ENCODE results near the gene LILRB4.
"Not testable (repeated sequence)": the region's sequence is repeated elsewhere in the genome, so short reads cannot be mapped to it uniquely, and the experiment has no call there.

LILRB4 gene

DNA sequence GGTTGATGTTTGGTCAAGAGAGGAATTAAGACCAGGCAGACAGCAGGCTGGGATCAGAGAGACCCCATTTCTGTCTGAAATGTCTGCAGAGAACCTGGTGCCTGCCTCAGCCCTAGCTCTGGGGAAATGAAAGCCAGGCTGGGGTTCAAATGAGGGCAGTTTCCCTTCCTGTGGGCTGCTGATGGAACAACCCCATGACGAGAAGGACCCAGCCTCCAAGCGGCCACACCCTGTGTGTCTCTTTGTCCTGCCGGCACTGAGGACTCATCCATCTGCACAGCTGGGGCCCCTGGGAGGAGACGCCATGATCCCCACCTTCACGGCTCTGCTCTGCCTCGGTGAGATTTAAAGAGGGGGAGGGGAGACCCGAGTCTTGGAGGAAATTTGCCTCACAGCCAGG, at the start of gene LILRB4:
LILRB4 (plus strand) TSS at position 256 of the 400 bp plus-strand sequence; CDS start at position 305, 49 bp downstream.
- TF ChIP-seq, protein P1, sequence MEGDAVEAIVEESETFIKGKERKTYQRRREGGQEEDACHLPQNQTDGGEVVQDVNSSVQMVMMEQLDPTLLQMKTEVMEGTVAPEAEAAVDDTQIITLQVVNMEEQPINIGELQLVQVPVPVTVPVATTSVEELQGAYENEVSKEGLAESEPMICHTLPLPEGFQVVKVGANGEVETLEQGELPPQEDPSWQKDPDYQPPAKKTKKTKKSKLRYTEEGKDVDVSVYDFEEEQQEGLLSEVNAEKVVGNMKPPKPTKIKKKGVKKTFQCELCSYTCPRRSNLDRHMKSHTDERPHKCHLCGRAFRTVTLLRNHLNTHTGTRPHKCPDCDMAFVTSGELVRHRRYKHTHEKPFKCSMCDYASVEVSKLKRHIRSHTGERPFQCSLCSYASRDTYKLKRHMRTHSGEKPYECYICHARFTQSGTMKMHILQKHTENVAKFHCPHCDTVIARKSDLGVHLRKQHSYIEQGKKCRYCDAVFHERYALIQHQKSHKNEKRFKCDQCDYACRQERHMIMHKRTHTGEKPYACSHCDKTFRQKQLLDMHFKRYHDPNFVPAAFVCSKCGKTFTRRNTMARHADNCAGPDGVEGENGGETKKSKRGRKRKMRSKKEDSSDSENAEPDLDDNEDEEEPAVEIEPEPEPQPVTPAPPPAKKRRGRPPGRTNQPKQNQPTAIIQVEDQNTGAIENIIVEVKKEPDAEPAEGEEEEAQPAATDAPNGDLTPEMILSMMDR (IDR thresholded peaks at IDR 0.05; ENCODE audit: borderline replicate concordance, control extremely low read depth, extremely low read depth, insufficient read depth, missing control alignments), result no peak
- in situ Hi-C loops (cut with MboI; ENCODE audit: low sequenced_read_pairs, unreplicated experiment), result loop anchor here (25.0 kb wide), 1 partner anchor 175 kb away; no protein-coding TSS in a partner anchor

DNA sequence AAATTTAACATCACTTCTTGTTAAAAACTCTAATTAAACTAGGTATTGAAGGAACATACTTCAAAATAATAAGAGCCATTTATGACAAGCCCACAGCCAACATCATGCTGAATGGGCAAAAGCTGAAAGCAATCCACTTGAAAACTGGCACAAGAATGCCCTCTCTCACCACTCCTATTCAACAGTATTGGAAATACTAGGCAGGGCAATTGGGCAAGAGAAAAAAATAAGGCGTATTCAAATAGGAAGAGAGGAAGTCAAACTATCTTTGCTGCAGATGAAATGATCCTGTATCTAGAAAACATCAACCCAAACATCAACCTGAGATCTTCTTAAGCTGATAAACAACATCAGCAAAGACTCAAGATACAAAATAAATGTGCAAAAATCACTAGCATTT, 48.1 kb upstream of the LILRB4 start:
- TF ChIP-seq, protein P1 (IDR thresholded peaks at IDR 0.05; ENCODE audit: borderline replicate concordance, control extremely low read depth, extremely low read depth, insufficient read depth, missing control alignments), result no peak
- DNase-seq (ENCODE audit: low spot score), result no peak
- in situ Hi-C loops (cut with MboI; ENCODE audit: low sequenced_read_pairs, unreplicated experiment), result no loop called here

More for the DNA sequence above, at the start of gene LILRB4:
- DNase-seq (ENCODE audit: low spot score), result peak; percentile 73

DNA sequence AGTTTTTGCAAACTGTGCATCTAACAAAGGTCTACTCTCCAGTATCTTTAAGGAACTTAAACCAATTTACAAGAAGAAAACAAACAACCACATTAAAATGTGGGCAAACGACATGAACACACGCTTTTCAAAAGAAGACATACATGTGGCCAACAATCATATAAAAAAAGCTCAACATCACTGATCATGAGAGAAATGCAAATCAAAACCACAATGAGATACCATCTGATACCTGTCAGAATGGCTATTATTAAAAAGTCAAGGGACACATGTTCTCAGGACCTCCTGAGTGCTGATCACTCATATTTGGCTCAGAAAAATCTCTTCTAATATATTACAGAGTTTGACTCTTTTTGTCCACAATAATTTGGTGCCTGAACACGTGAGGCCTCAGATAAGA, 46.7 kb upstream of the LILRB4 start:
- DNase-seq (ENCODE audit: low spot score), result no peak
- in situ Hi-C loops (cut with MboI; ENCODE audit: low sequenced_read_pairs, unreplicated experiment), result no loop called here
- TF ChIP-seq, protein P1 (IDR thresholded peaks at IDR 0.05; ENCODE audit: borderline replicate concordance, control extremely low read depth, extremely low read depth, insufficient read depth, missing control alignments), result no peak

DNA sequence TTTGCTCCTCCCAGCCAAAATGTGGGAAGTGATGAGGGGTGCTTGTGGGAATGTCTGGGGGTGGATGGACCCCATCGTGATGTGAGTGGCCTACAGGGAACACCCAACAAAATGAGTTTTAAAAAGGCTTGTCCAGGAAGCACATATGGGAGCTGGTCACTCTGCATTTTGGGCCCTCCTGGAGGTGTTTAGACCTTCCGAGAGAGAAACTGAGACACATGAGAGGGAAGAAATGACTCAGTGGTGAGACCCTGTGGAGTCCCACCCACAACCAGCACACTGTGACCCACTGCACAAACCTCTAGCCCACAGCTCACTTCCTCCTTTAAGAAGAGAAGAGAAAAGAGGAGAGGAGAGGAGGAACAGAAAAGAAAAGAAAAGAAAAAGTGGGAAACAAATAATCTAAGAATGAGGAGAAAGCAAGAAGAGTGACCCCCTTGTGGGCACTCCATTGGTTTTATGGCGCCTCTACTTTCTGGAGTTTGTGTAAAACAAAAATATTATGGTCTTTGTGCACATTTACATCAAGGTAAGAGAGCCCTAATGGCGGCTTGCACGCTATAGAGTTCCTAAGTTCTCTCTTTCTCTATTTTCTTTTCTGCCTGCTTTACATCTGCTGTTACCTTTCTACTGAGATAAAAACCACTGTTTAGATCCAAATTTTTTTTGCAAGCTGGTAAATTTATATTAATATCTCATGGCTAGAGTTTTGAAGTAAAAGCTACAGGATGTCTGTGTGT, 45.8 kb upstream of the LILRB4 start:
- DNase-seq (ENCODE audit: low spot score), result peak; percentile 54
- in situ Hi-C loops (cut with MboI; ENCODE audit: low sequenced_read_pairs, unreplicated experiment), result no loop called here
- TF ChIP-seq, protein P1 (IDR thresholded peaks at IDR 0.05; ENCODE audit: borderline replicate concordance, control extremely low read depth, extremely low read depth, insufficient read depth, missing control alignments), result no peak

DNA sequence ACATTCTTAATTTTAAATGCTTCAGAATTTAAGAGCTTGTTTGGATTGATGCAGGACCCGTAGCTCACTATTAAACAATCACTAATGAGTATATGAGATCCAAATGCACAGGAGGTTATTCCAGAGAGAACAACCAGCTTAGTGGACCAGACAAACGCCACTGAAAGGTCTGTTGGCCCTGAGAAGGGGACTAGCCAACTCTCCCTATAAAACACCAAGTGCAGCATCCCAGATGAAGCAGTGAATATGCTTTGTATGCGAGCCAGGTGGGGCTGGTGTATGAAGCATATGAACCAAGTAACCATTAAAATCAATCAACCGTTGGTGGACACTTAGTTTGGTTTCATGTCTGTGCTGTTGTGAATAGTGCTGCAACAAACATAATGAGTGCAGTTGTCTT, 42.3 kb upstream of the LILRB4 start:
- in situ Hi-C loops (cut with MboI; ENCODE audit: low sequenced_read_pairs, unreplicated experiment), result no loop called here
- no peak for DNase-seq (ENCODE audit: low spot score)
- TF ChIP-seq, protein P1 (IDR thresholded peaks at IDR 0.05; ENCODE audit: borderline replicate concordance, control extremely low read depth, extremely low read depth, insufficient read depth, missing control alignments), result no peak

DNA sequence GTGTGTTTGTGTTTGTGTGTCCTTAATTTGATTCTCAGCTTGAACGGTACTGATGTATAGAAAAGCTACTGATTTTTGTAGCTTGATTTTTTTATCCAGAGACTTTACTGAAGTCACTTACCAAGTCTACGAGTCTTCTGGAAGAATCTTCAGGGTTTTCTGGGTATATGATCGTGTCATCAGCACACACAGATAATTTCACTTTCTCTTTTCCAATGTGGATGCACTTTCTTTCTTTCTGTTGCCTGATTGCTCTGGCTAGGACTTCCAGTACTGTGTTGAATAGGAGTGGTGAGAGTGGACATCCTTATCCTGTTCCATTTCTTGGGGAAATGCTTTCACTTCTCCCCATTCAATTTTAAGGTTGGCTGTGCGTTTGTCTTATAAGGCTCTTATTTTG, 40.4 kb upstream of the LILRB4 start:
- DNase-seq (ENCODE audit: low spot score), result no peak
- TF ChIP-seq, protein P1 (IDR thresholded peaks at IDR 0.05; ENCODE audit: borderline replicate concordance, control extremely low read depth, extremely low read depth, insufficient read depth, missing control alignments), result no peak
- in situ Hi-C loops (cut with MboI; ENCODE audit: low sequenced_read_pairs, unreplicated experiment), result no loop called here

DNA sequence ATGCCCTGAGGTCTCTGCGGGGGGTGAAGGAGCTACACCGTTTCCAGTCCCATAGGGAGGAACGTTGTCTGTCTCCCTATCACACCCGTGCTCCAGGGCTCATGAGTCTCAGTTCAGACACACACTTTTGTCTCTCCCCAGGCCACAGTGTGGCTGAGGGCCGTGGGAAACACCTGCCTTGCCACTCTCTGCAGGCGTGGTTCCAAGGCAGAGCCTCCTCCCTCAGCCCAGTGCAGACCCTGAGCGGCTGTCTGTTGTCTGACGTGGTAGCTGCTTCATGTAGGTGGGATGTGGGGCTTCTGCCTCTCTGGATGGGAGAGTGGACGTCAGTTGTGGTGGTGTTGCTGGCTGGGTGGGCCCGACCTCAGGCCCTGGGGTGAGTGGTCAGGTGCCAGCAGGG, 38.6 kb upstream of the LILRB4 start:
- DNase-seq (ENCODE audit: low spot score); in situ Hi-C loops (cut with MboI; ENCODE audit: low sequenced_read_pairs, unreplicated experiment): not testable (repeated sequence)

DNA sequence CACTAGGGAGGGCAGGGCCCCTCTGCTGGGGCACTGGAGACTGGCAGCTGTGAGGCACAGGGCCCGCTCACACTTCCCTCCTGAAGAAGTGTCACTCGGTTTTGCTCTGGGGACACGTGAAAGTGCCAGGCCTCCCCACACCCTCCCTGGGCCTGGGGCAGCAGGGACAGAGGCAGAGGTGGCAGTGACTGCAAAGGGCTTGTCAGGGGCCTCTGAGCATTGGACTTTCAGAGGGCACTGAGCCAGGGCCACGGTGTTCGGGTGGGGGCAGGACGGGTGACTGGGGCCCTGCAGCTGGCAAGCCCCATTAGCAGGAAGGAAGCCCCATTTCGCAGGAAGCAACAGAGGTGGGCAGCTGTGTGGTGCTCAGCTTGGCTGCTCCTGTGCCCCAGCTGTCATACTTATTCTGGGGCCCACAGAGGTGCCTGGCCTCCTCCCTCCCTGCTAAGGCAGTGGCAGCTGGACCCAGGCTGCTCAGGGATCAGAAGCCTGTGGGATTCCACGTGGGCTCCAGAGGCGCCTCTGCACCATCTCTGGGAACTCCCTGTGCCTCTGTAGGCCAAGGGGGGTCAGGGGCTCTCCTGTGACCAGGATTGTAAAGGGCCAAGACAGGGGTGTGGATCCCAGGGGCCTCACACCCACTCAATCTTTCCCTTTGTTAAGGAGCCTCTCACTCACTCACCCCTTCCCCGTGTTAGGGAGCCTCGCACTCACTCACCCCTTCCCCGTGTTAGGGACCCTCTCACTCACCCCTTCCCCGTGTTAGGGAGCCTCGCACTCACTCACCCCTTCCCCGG, 37.7 kb upstream of the LILRB4 start:
- in situ Hi-C loops (cut with MboI; ENCODE audit: low sequenced_read_pairs, unreplicated experiment); DNase-seq (ENCODE audit: low spot score): not testable (repeated sequence)

All from GM13976 (cell line).